H9 (cell line): ENCODE results near the gene PLA2G2F. TPM values are rescaled to one million over a fixed set of nuclear protein-coding genes. Genes with fewer than 3 reads are reported as not detected.

Experiments
- DNase-seq: peaks from one replicate; pipeline ENCODE4 v3.0.0-alpha.2; 2017
- H2AFZ ChIP-seq: one replicate; pipeline ENCODE4 v1.6.1; 2013; ENCODE audit warnings: mild to moderate bottlenecking, low read length, control low read depth, moderate library complexity
- H2AK5ac ChIP-seq: 2 replicates; pipeline ENCODE4 v1.6.1; 2013; ENCODE audit warnings: low read length, control low read depth, mixed read lengths; ENCODE audit not compliant: insufficient read length
- H2BK120ac ChIP-seq: one replicate; pipeline ENCODE4 v1.6.1; 2013; ENCODE audit warnings: low read depth, mild to moderate bottlenecking, low read length, control low read depth, inconsistent platforms; ENCODE audit not compliant: poor library complexity, severe bottlenecking
- H2BK12ac ChIP-seq: 2 replicates; pipeline ENCODE4 v1.6.1; 2013; ENCODE audit warnings: low read length, control low read depth, mixed read lengths, low read depth; ENCODE audit not compliant: insufficient read length
- H2BK15ac ChIP-seq: 2 replicates; pipeline ENCODE4 v1.6.1; 2013; ENCODE audit warnings: low read depth, low read length, control low read depth
- H2BK20ac ChIP-seq: one replicate; pipeline ENCODE4 v1.6.1; 2013; ENCODE audit warnings: low read depth, mild to moderate bottlenecking, low read length, control low read depth, inconsistent platforms; ENCODE audit not compliant: poor library complexity, severe bottlenecking
- H2BK5ac ChIP-seq: 2 replicates; pipeline ENCODE4 v1.6.1; 2013; ENCODE audit warnings: low read length, control low read depth, mixed read lengths; ENCODE audit not compliant: insufficient read length
- H3K14ac ChIP-seq: 2 replicates; pipeline ENCODE4 v1.6.1; 2013; ENCODE audit warnings: low read length, control low read depth; ENCODE audit not compliant: insufficient read depth
- H3K18ac ChIP-seq: 2 replicates; pipeline ENCODE4 v1.6.1; 2013; ENCODE audit warnings: low read depth, mild to moderate bottlenecking, mixed read lengths, low read length, control low read depth; ENCODE audit not compliant: insufficient read length
- H3K23ac ChIP-seq: 2 replicates; pipeline ENCODE4 v1.6.1; 2013; ENCODE audit warnings: low read length, control low read depth, mixed read lengths, low read depth; ENCODE audit not compliant: insufficient read length
- H3K23me2 ChIP-seq: 2 replicates; pipeline ENCODE4 v1.6.1; 2013; ENCODE audit warnings: low read depth, mild to moderate bottlenecking, mixed read lengths, low read length, control low read depth; ENCODE audit not compliant: insufficient read length, poor library complexity, severe bottlenecking
- H3K27ac ChIP-seq: 2 replicates; pipeline ENCODE4 v1.5.1; 2013; ENCODE audit warnings: low read length, control low read depth, mixed read lengths, low read depth; ENCODE audit not compliant: insufficient read length
- H3K27me3 ChIP-seq: 2 replicates; pipeline ENCODE4 v1.6.1; 2013; ENCODE audit warnings: low read length, control low read depth, inconsistent platforms; ENCODE audit not compliant: insufficient read depth
- H3K4ac ChIP-seq: 2 replicates; pipeline ENCODE4 v1.6.1; 2013; ENCODE audit warnings: low read depth, mild to moderate bottlenecking, control low read depth, inconsistent platforms, low read length, moderate library complexity
- H3K4me1 ChIP-seq: 2 replicates; pipeline ENCODE4 v1.6.1; 2013; ENCODE audit warnings: low read length, control low read depth, inconsistent platforms; ENCODE audit not compliant: insufficient read depth
- H3K4me2 ChIP-seq: 2 replicates; pipeline ENCODE4 v1.6.1; 2013; ENCODE audit warnings: low read length, control low read depth, mixed read lengths; ENCODE audit not compliant: insufficient read length, insufficient read depth
- H3K56ac ChIP-seq: 2 replicates; pipeline ENCODE4 v1.6.1; 2013; ENCODE audit warnings: low read depth, mild to moderate bottlenecking, mixed read lengths, low read length, control low read depth; ENCODE audit not compliant: insufficient read length
- H3K79me1 ChIP-seq: 2 replicates; pipeline ENCODE4 v1.6.1; 2013; ENCODE audit warnings: low read depth, mild to moderate bottlenecking, moderate library complexity, low read length, control low read depth, inconsistent platforms; ENCODE audit not compliant: insufficient read depth, poor library complexity, severe bottlenecking
- H3K79me2 ChIP-seq: 2 replicates; pipeline ENCODE4 v1.6.1; 2013; ENCODE audit warnings: low read length, control low read depth, inconsistent platforms; ENCODE audit not compliant: insufficient read depth
- H3K9ac ChIP-seq: 2 replicates; pipeline ENCODE4 v1.6.1; 2013; ENCODE audit warnings: low read length, control low read depth, mixed read lengths; ENCODE audit not compliant: insufficient read length; ENCODE audit errors: extremely low read depth
- H3K9me3 ChIP-seq: one replicate; pipeline ENCODE4 v1.6.1; 2013; ENCODE audit warnings: low read depth, low read length, inconsistent platforms; ENCODE audit not compliant: control insufficient read depth
- H3T11ph ChIP-seq: one replicate; pipeline ENCODE4 v1.6.1; 2013; ENCODE audit warnings: mild to moderate bottlenecking, low read length, control low read depth, inconsistent platforms
- H4K20me1 ChIP-seq: one replicate; pipeline ENCODE4 v1.6.1; 2013; ENCODE audit not compliant: control insufficient read depth, insufficient read length, insufficient read depth
- H4K5ac ChIP-seq: 2 replicates; pipeline ENCODE4 v1.6.1; 2013; ENCODE audit warnings: low read depth, mild to moderate bottlenecking, mixed read lengths, low read length, control low read depth; ENCODE audit not compliant: insufficient read length
- H4K8ac ChIP-seq: replicated peaks from 2 replicates; pipeline ENCODE4 v1.6.1; 2013; ENCODE audit warnings: low read length, control low read depth, mixed read lengths, low read depth; ENCODE audit not compliant: insufficient read length
- H4K91ac ChIP-seq: 2 replicates; pipeline ENCODE4 v1.6.1; 2013; ENCODE audit warnings: low read depth, mild to moderate bottlenecking, moderate library complexity, mixed read lengths, low read length, control low read depth; ENCODE audit not compliant: insufficient read length
- H3K27ac Mint-ChIP-seq, 3 experiments: 2 replicates in 2 of 3; 3 replicates in 1 of 3; pipeline ENCODE4 v1.8.0; 2020 to 2021; ENCODE audit warnings: mixed read lengths in 3 of 3, mild to moderate bottlenecking in 1 of 3, moderate library complexity in 1 of 3
- H3K27me3 Mint-ChIP-seq: 2 replicates; pipeline ENCODE4 v1.8.0; 2021; ENCODE audit warnings: low read depth, mild to moderate bottlenecking, moderate library complexity, mixed read lengths
- H3K36me3 Mint-ChIP-seq, 3 experiments: 2 replicates in 2 of 3; 3 replicates in 1 of 3; pipeline ENCODE4 v1.8.0; 2020 to 2021; ENCODE audit warnings: low read depth in 3 of 3, mixed read lengths in 3 of 3; ENCODE audit not compliant: insufficient read depth in 1 of 3
- H3K4me1 Mint-ChIP-seq, 2 experiments: 2 replicates each; pipeline ENCODE4 v1.8.0; 2020; ENCODE audit warnings: mixed read lengths in 2 of 2
- H3K4me3 Mint-ChIP-seq, 2 experiments: 2 replicates in 1 of 2; 3 replicates in 1 of 2; pipeline ENCODE4 v1.8.0; 2020 to 2021; ENCODE audit warnings: mild to moderate bottlenecking in 2 of 2, mixed read lengths in 2 of 2, moderate library complexity in 1 of 2
- H3K9me3 Mint-ChIP-seq, 2 experiments: 2 replicates in 1 of 2; 3 replicates in 1 of 2; pipeline ENCODE4 v1.8.0; 2020; ENCODE audit warnings: mild to moderate bottlenecking in 2 of 2, mixed read lengths in 2 of 2, moderate library complexity in 1 of 2
- CTCF ChIP-seq: fragments of 200-600 bp; sonication (generic); conservative IDR thresholded peaks from 3 replicates; pipeline ENCODE4 v1.8.0; 2021; ENCODE audit warnings: antibody characterized with exemption, mild to moderate bottlenecking
- WGBS: extraction: QIAGEN DNeasy Blood & Tissue Kit; methylation state at CpG from one replicate; pipeline ENCODE4 v1.1.7; 2013; ENCODE audit warnings: missing lambda C conversion rate, low lambda C conversion rate, mixed read lengths; ENCODE audit not compliant: insufficient read length; ENCODE audit errors: extremely low coverage; 5-methylcytosine and 5-hydroxymethylcytosine counted together
- total RNA-seq: library from RNA; stranded (reverse); gene quantifications from 2 replicates; pipeline ENCODE4 v1.2.1, GENCODE V29; 2021

Gene PLA2G2F
- total RNA-seq, 1 experiment from 2014 or later, result not detected

DNA sequence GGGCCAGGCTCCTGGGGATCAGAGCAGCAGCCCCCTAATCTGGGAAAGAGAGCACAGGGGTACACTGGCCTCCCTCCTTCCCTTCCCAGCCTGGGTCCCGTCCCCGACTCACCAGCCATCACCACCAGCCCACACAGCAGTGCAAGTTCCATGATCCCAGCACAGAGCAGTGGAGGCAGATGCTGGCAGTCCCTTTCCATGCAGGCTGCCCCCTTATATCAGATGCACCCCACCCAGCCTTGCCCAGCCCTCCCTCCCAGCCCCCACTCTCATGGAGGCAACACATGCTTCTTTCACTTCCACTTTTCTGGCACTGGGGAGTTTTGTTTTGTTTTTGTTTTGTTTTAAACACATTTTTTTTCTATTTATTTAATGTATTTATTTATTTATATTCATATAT is 19.8 kb upstream of the PLA2G2F start, which contains the start of gene PLA2G2D:
Gene PLA2G2D, minus strand, starts transcription at position 190 of the 400 bp plus-strand sequence. Its CDS starts 38 bp downstream, at position 152.
- Histone ChIP-seq H4K8ac (no peak within 1 kb of the TSS), H3K23me2 (no peaks in the 10 kb centered on the region), H4K20me1 (no peaks in the 10 kb centered on the region), H3T11ph (no peak within 1 kb of the TSS), H3K4me1 (no peaks in the 10 kb centered on the region), H2BK12ac (no peak within 1 kb of the TSS), H3K79me2 (no peaks in the 10 kb centered on the region), H3K4me2 (no peak within 1 kb of the TSS), H2AK5ac (no peak within 1 kb of the TSS), H3K23ac (no peak within 1 kb of the TSS), H3K27ac (no peak within 1 kb of the TSS), H2BK15ac (no peak within 1 kb of the TSS), H3K4ac (no peak within 1 kb of the TSS), H3K14ac (no peak within 1 kb of the TSS), H2AFZ (no peak within 1 kb of the TSS), H4K91ac (no peak within 1 kb of the TSS), H3K27me3 (no peaks in the 10 kb centered on the region; the same call in 1 of the 2 replicates), H3K79me1 (no peaks in the 10 kb centered on the region), H3K9ac (no peak within 1 kb of the TSS), H2BK5ac (peak within 1 kb of the TSS; percentile 35), H3K18ac (peak within 1 kb of the TSS; percentile 11), H2BK20ac (no peak within 1 kb of the TSS), H3K9me3 (no peaks in the 10 kb centered on the region), H4K5ac (no peak within 1 kb of the TSS), H3K56ac (no peak within 1 kb of the TSS), H2BK120ac (no peak within 1 kb of the TSS)
- Mint-ChIP-seq H3K27me3 (peaks cover 17% of the 10 kb centered on the region), H3K36me3 (no peaks in the 10 kb centered on the region), H3K4me1 (peaks cover 7 to 12% of the 10 kb centered on the region in 2 experiments), H3K9me3 (no peaks in the 10 kb centered on the region), H3K4me3 (no peak within 1 kb of the TSS), H3K27ac (no peak within 1 kb of the TSS)
- TF ChIP-seq CTCF, result no peak
- no peak for DNase-seq
- WGBS, result no CpG with 5 or more reads among the region's 2 CpGs
